ENCODE results near the gene FAM20B.

The FAM20B gene

DNA sequence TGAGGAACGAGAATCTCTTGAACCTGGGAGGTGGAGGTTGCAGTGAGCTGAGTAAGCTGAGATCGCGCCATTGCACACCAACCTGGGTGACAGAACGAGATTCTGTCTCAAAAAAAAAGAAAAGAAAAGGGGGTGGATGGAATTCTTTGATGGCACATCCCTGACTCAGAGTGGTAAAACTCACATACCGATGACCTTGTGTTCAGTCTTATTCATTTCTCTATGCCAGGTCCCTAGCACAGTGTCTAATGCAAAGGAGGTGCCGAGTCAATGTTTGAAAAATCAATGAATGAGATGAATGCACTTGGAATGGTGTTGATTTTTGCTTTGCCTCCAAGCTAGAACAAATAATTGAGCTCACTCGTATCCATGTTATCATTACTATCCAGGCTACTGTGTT is 18.5 kb upstream of the FAM20B start:
- Histone ChIP-seq H3K27me3 (replicated peaks; ENCODE audit: control insufficient read depth, insufficient read depth, low read length) (no peaks in the 10 kb centered on the region; the same call in 1 of the 2 replicates), H3K4me3 (replicated peaks; ENCODE audit: low read depth, low read length) (no peak overlapping the region), H3K36me3 (ENCODE audit: control insufficient read depth, insufficient read depth, low read length) (no peaks in the 10 kb centered on the region)
- no peak for TF ChIP-seq CTCF (IDR thresholded peaks at IDR 0.05; ENCODE audit: insufficient read depth, low read length, poor library complexity, severe bottlenecking)
- no peak for DNase-seq (ENCODE audit: extremely low read depth, insufficient read length)

DNA sequence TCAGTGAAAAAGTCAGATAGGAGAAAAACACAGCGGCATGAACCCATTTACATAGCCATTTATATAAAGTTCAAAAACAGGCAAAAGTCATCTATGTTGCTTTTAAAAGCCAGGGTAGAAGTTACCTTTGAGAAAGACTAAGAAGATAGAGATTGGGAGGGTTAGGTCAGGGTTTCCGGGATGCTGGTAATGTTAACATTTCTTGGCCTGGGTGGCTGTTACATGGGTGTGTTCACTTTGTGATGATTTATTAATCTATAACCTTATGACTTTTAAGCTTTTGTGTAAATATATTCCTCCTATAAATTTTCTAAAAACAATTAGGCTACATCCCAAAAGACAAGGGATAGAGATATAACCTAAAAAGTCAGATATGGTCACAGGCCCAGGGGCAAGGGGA is 15.0 kb upstream of the FAM20B start:
- TF ChIP-seq CTCF (IDR thresholded peaks at IDR 0.05; ENCODE audit: insufficient read depth, low read length, poor library complexity, severe bottlenecking): no peak
- no peak overlapping the region for H3K4me3 ChIP-seq (replicated peaks; ENCODE audit: low read depth, low read length)
- H3K27me3 ChIP-seq (replicated peaks; ENCODE audit: control insufficient read depth, insufficient read depth, low read length): no peaks in the 10 kb centered on the region; the same call in 1 of the 2 replicates
- H3K36me3 ChIP-seq (ENCODE audit: control insufficient read depth, insufficient read depth, low read length): no peaks in the 10 kb centered on the region
- no peak for DNase-seq (ENCODE audit: extremely low read depth, insufficient read length)

- no peak for TF ChIP-seq CTCF (IDR thresholded peaks at IDR 0.05; ENCODE audit: insufficient read depth, low read length, poor library complexity, severe bottlenecking)
- no peak for DNase-seq (ENCODE audit: extremely low read depth, insufficient read length)
- H3K36me3 ChIP-seq (ENCODE audit: control insufficient read depth, insufficient read depth, low read length): no peaks in the 10 kb centered on the region
- no peaks in the 10 kb centered on the region; the same call in 1 of the 2 replicates for H3K27me3 ChIP-seq (replicated peaks; ENCODE audit: control insufficient read depth, insufficient read depth, low read length)
- H3K4me3 ChIP-seq (replicated peaks; ENCODE audit: low read depth, low read length): no peak overlapping the region
These were observed 13.7 kb upstream of the FAM20B start for GRCh38 chr1:179012038-179012437.

DNA sequence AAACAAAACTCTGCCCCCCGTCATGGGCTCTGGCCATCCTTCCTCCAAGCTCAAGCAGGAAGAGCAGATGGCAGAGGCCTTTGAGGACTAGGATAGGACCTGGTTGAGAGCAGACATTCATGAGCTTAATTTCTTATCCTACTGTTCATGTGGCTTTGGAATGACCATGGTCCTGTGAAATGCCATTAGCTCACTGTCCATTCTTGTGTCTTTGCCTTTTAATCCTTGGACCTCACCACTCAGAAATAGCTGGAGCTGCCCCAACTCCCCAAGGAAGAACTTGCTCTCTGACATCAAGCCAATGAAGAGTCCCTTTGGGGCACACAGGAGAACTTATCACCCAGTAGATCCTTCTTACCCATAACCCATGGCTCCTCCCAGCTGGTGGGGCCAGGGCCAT is 11.6 kb upstream of the FAM20B start:
- Histone ChIP-seq H3K36me3 (ENCODE audit: control insufficient read depth, insufficient read depth, low read length) (no peaks in the 10 kb centered on the region), H3K4me3 (replicated peaks; ENCODE audit: low read depth, low read length) (no peak overlapping the region), H3K27me3 (replicated peaks; ENCODE audit: control insufficient read depth, insufficient read depth, low read length) (no peaks in the 10 kb centered on the region)
- no peak for TF ChIP-seq CTCF (IDR thresholded peaks at IDR 0.05; ENCODE audit: insufficient read depth, low read length, poor library complexity, severe bottlenecking)
- no peak for DNase-seq (ENCODE audit: extremely low read depth, insufficient read length)

DNA sequence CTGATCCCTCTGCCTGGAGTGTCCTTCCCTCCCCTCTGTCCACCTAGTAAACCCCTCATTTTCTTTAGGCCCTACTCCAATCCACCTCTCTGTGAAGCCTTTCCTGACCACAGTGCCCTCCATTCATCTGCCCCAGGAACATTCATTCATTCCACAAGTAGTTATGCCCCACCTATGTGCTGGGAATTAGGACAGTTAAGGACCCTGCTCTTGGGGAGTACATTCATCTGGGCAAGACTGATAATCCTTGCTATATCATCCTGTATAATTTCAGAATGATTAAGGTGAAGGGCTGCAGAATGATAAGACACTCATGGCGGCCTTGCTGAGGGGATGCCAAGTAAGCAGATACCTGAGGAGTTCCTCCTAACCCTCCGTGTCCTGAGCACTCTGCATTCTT is 10.3 kb upstream of the FAM20B start:
- no peaks in the 10 kb centered on the region for H3K36me3 ChIP-seq (ENCODE audit: control insufficient read depth, insufficient read depth, low read length)
- no peak for TF ChIP-seq CTCF (IDR thresholded peaks at IDR 0.05; ENCODE audit: insufficient read depth, low read length, poor library complexity, severe bottlenecking)
- H3K27me3 ChIP-seq (replicated peaks; ENCODE audit: control insufficient read depth, insufficient read depth, low read length): no peaks in the 10 kb centered on the region
- DNase-seq (ENCODE audit: extremely low read depth, insufficient read length): no peak
- H3K4me3 ChIP-seq (replicated peaks; ENCODE audit: low read depth, low read length): no peak overlapping the region

DNA sequence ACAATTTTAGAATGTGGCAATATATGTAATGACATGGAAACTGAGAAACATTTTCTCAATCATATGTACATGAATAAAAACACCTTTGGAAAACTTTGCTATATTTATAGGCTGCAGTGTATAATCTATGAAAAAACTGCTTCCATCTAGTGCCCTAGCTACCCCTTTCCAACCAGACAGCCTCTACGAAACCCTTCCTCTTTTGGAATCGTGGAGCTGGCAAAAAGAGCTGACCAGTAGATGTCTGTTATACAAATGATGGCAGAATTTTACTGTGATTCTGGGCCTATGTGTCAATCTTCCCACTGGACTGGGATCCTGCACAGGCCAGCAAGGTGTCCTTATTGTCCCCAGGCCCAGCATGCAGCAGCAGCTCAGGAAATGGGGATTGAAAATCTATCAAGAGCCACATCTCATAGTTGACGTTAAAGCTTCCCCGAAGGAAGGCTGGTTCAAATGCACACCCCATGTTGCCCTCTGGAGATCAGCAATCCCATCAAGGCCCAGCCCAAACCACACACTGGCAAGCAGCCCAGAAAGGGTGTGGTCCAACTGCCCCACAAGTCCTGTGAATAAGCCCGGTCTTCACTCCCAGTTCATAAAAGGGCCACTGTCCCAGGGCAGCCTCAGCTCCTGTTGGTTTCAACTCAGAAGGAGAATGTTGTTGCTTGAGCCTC is 8.8 kb upstream of the FAM20B start:
- TF ChIP-seq CTCF (IDR thresholded peaks at IDR 0.05; ENCODE audit: insufficient read depth, low read length, poor library complexity, severe bottlenecking): no peak
- H3K27me3 ChIP-seq (replicated peaks; ENCODE audit: control insufficient read depth, insufficient read depth, low read length): no peaks in the 10 kb centered on the region
- H3K4me3 ChIP-seq (replicated peaks; ENCODE audit: low read depth, low read length): no peak overlapping the region
- H3K36me3 ChIP-seq (ENCODE audit: control insufficient read depth, insufficient read depth, low read length): no peaks in the 10 kb centered on the region
- DNase-seq (ENCODE audit: extremely low read depth, insufficient read length): no peak
